AG04449 (cell line): ENCODE results near the gene NPM3.

Source experiments
- CTCF ChIA-PET: fragments of 350-600 bp; formaldehyde crosslinking; extraction: SDS; loops from one replicate; lab custom pipeline; 2021; ENCODE audit warnings: antibody characterized with exemption; lab: Yijun Ruan, JAX
- POLR2A ChIA-PET: fragments of 400-600, 350-600 bp; formaldehyde crosslinking; extraction: SDS; loops from one replicate; lab custom pipeline; 2020; ENCODE audit warnings: antibody characterized with exemption, inconsistent platforms; lab: Yijun Ruan, JAX
- DNase-seq: peaks from one replicate; pipeline ENCODE4 v3.0.0-alpha.2; 2010; ENCODE audit warnings: low read depth, low spot score
- H3K4me3 ChIP-seq: 2 replicates; pipeline ENCODE4 v1.5.1; 2011; ENCODE audit warnings: low read depth, mild to moderate bottlenecking, control low read depth, low read length
- TF ChIP-seq, protein P1 (sequence below): IDR thresholded peaks from one replicate; pipeline ENCODE4 v1.5.1; 2011; ENCODE audit warnings: mild to moderate bottlenecking, moderate library complexity, low read length, control low read depth, inconsistent platforms; ENCODE audit not compliant: insufficient read depth; ENCODE audit errors: missing control alignments

The NPM3 gene

DNA sequence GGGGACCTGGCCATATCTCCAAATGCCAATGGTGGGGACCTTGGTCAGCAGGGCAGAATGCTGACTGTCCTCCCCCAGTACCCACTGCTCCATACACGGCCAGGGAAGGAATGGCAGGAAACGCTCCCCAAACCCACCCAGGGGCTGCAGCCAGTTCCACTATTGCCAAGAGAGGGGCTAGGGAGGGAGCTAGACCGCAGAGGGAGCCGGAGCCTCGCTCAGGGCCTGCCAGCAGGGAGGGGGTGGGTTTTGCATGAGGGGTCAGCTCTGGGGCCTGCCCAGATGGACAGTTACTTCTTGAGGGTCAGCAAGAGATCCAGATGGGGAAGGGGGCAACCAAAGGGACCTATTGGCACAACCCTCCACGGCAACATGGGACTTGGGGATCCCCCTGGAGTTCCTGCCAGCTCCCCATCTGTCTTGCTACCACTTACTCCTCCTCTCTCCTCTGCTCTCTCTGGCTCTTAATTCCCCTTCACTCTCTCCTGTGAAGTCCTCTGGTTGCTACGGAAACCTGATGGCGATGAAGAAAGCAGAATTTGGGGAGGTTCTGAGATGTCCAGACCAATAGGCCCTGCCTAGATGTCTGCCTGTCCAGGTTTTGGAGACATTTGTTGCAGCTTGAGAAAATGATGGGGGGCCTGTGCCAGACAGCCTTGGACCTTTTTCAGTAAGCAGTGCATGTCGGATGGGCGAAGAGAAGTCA, 20.0 kb downstream of the NPM3 start:
- ChIA-PET CTCF (interaction anchor here (2.5 kb wide), 1 partner anchor 18 kb away, joined by 10 read pairs; no protein-coding TSS in a partner anchor), POLR2A (no interaction called here)
- H3K4me3 ChIP-seq, result no peak overlapping the region
- no peak for DNase-seq
- TF ChIP-seq, protein P1, sequence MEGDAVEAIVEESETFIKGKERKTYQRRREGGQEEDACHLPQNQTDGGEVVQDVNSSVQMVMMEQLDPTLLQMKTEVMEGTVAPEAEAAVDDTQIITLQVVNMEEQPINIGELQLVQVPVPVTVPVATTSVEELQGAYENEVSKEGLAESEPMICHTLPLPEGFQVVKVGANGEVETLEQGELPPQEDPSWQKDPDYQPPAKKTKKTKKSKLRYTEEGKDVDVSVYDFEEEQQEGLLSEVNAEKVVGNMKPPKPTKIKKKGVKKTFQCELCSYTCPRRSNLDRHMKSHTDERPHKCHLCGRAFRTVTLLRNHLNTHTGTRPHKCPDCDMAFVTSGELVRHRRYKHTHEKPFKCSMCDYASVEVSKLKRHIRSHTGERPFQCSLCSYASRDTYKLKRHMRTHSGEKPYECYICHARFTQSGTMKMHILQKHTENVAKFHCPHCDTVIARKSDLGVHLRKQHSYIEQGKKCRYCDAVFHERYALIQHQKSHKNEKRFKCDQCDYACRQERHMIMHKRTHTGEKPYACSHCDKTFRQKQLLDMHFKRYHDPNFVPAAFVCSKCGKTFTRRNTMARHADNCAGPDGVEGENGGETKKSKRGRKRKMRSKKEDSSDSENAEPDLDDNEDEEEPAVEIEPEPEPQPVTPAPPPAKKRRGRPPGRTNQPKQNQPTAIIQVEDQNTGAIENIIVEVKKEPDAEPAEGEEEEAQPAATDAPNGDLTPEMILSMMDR, result no peak

DNA sequence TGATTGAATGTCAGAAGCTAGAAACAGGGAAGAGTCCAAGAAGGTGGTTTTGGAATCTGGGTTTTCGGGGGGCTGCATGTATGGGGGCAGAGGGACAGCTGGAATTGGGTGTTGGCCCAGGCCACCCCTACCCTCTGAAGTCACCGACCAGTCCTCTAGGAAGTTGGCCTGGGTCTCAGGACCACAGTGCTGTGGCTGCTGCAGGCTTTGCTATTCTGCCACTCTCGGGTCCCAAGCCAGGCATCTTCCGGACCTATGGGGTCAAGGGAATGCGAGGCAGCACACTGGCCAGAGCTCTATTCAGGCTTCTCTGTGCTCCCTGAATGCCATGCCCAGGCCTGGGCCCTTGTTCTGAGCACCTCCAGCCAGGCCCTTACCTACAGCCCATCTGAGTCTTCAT, 20.5 kb downstream of the NPM3 start:
- H3K4me3 ChIP-seq, result no peak overlapping the region
- ChIA-PET CTCF (interaction anchor here (2.5 kb wide), 1 partner anchor 18 kb away, joined by 10 read pairs; no protein-coding TSS in a partner anchor), POLR2A (no interaction called here)
- no peak for DNase-seq
- TF ChIP-seq, protein P1, result no peak

DNA sequence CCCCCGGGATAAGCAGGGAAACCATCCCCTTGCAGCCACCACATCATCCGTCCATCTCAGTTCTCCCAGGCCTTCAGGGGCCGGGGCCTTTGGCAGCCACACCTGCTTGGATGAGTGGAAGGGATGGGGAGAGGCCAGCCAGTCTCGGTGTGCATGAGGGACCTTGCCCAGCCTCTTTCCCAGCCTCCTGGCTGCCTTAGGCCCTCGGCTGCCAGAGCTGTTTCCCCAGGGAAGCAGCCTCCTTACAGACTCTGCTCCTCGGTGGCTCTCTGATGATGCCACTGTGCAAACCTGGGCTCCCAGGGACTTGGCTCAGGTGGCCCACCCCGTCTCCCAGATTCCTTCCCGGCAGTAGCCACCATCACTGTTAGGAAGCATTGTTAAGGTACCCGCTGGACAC, 22.0 kb downstream of the NPM3 start:
- ChIA-PET CTCF (interaction anchor here (1.2 to 4.6 kb wide), 2 partner anchors 20 to 159 kb away, joined by 4 to 28 read pairs; no protein-coding TSS in a partner anchor), POLR2A (no interaction called here)
- DNase-seq, result no peak

DNA sequence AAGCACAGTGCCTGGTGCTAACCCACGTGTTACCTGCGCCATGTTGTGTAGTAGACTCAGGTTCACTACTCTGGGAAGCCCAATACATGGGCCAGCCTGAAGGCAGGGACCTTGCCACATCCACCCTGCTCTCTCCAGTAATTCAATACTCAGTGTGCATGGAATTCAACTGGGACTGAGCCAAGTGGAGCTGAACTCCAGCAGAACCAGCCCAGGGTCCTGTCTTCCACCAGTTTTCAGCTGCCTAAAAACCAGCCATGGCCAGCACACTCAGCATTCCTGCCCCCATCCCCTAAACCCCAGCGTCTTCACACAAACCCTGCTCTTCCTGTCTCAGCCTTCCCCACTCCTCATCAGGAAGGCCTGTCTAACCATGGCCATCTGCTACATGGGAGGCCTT, 22.7 kb downstream of the NPM3 start:
- ChIA-PET CTCF (interaction anchor here (1.1 to 4.6 kb wide), 2 partner anchors 13 to 21 kb away, joined by 3 to 28 read pairs; no protein-coding TSS in a partner anchor), POLR2A (no interaction called here)
- TF ChIP-seq, protein P1, result no peak
- no peak overlapping the region for H3K4me3 ChIP-seq
- no peak for DNase-seq

More for the DNA sequence above, 22.0 kb downstream of the NPM3 start:
- TF ChIP-seq, protein P1, result no peak
- no peak overlapping the region for H3K4me3 ChIP-seq

DNA sequence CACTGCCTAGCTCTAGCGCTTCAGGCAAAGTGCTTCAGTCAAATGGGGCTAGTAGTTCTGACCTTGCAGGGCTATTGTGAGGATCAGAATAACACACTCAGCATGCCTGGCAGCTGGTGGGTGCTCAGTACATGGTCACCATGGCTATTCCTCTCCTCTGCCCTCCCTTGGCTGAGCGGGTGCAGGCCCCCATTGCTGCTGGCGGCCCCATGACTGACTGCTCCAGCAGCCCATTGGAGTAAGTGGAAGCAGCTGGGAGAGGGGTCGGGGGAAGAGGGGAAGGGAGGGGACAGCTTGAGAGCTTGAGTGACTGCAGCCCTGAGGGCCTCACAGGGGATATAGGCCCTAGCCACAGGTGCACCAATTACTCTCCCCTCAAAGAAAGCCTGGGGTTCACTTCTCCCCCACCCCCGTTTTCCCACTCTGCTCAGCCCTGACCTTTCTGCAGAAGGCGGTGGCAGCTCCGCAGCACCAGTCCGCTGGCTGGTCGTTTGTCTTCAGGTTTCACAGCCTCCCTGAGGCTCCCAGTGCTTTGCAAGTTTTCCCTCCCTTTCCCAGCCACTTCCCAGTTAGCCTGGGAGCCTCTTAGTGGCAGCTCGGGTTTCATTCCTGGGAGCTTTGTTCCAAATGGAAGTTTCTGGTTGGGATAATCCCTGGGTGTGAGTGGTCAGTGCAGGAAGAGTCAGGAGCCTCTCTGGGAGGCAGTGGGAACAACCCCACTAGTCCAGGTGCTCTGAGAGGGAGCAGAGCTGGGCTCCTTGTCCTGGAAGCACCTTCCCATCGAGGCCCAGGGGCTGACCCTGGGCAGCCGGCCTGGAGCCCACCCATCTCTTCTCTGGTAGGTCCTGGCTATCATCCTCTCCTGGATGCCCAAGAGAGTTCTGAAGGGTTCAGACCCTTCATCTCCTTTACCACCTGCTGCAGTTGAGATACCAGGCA, 23.7 kb downstream of the NPM3 start:
- DNase-seq, result no peak
- no peak overlapping the region for H3K4me3 ChIP-seq
- POLR2A ChIA-PET, result no interaction called here
- TF ChIP-seq, protein P1, result no peak
- CTCF ChIA-PET, result interaction anchor here (0.7 to 4.6 kb wide), 4 partner anchors 13 to 313 kb away, joined by 3 to 28 read pairs (median 4); no protein-coding TSS in a partner anchor
